Coronary artery (tissue), 2 donors: ENCODE results near the gene ZNF90.

Experiments
- DNase-seq: peaks from one replicate; pipeline ENCODE4 v3.0.0-alpha.2; 2017; ENCODE audit warnings: low spot score
- H3K27ac ChIP-seq, 2 donors: fragments of 200-600 bp; sonication (generic); one replicate each; pipeline ENCODE4 v1.5.1; 2016 to 2019
- H3K4me3 ChIP-seq: fragments of 200-600 bp; sonication (generic); 2 replicates; pipeline ENCODE4 v1.5.1; 2016; ENCODE audit warnings: mild to moderate bottlenecking, moderate library complexity
- TF ChIP-seq, protein P1 (sequence below): fragments of 200-600 bp; sonication (generic); IDR thresholded peaks from one replicate; pipeline ENCODE4 v1.5.1; 2019; ENCODE audit warnings: antibody characterized with exemption

ZNF90 gene

DNA sequence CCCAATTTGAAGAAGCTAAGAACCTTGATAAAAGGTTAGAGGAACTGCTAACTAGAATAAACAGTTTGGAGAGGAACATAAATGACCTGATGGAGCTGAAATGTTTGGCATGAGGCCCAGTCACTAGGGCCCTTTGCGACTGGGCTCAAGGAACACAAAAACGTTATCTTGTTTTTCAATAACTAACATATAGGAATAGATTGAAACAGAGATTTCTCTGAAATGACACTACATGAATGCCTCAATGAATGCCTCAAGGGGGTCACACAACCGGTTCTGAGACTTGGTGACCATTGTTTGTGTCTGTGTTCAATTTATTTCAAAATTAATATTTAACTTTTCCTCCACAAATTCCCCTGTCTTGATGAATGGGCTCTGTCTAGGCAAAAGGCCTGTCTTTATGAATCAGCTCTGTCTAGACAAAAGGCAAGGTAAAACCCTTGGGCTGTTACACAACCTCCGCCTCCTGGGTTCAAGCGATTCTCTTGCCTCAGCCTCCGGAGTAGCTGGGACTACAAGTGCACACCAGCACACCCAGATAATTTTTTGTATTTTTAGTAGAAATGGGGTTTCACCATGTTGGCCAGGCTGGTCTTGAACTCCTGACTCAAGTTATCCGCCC lies 88.3 kb downstream of the ZNF90 start:
- Histone ChIP-seq H3K4me3 (no peak overlapping the region), H3K27ac (no peak overlapping the region)
- TF ChIP-seq, protein P1, sequence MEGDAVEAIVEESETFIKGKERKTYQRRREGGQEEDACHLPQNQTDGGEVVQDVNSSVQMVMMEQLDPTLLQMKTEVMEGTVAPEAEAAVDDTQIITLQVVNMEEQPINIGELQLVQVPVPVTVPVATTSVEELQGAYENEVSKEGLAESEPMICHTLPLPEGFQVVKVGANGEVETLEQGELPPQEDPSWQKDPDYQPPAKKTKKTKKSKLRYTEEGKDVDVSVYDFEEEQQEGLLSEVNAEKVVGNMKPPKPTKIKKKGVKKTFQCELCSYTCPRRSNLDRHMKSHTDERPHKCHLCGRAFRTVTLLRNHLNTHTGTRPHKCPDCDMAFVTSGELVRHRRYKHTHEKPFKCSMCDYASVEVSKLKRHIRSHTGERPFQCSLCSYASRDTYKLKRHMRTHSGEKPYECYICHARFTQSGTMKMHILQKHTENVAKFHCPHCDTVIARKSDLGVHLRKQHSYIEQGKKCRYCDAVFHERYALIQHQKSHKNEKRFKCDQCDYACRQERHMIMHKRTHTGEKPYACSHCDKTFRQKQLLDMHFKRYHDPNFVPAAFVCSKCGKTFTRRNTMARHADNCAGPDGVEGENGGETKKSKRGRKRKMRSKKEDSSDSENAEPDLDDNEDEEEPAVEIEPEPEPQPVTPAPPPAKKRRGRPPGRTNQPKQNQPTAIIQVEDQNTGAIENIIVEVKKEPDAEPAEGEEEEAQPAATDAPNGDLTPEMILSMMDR: no peak
- no peak for DNase-seq

DNA sequence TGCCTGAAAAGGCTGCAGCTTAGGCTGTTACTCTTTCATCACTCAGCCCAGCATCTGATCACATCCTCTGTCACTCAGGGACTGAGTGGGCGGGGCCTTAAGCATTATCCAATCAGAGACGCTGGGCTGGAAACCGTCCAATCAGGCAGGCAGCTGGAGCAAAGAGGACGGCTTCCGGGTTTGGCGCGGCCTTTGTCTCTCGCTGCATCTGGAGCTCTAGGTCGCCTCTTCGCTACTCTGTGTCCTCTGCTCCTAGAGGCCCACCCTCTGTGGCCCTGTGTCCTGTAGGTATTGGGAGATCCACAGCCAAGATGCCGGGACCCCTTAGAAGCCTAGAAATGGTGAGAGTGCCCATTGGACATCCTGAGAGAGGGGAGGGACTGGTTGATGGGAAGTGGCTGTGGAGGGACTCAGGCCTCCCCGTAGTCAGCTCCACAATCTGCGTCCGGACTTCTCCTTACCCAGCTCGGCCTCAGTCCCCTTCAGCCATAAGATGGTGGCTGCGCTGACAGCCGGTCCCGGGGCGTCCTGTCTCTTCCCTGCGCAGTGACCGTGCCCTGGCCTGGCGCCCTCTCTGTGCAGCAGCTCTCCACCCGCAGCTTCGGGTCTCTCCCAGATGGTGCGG lies 89.3 kb downstream of the ZNF90 start, which contains the start of gene ZNF486:
TSS of gene ZNF486 (plus strand) at position 195 of the 625 bp plus-strand sequence. CDS start at position 312, 117 bp downstream.
- peak; percentile 97 for DNase-seq
- Histone ChIP-seq H3K27ac (peak within 1 kb of the TSS; percentile 35 to 84), H3K4me3 (peak within 1 kb of the TSS; percentile 73)
- TF ChIP-seq, protein P1: no peak

DNA sequence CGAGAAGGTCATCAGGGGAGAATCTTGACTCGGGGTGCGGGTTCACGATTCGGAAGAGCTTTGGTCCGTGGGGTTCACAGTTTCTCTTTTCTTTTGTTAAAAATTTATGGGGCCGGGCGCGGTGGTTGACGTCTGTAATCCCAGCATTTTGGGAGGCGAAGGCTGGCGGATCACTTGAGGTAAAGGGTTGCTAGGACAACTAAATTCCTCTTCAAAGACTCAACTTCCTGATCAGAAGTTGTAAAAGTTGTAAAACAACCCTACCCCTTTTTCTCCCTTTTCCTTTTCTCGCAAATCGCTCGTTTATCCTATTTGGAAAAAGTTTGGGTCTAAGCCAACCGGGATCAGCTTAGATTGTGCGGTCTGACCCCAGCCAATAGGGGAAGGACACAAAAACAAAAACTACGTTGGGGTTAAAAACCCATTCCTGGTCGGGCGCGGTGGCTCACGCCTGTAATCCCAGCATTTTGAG lies 89.9 kb downstream of the ZNF90 start:
- Histone ChIP-seq H3K27ac (peak overlapping the region; percentile 35 to 84), H3K4me3 (peak overlapping the region; percentile 73)
- TF ChIP-seq, protein P1: no peak
- no peak for DNase-seq
